Stimulated activated naive CD4-positive, alpha-beta T cell (primary cell): ENCODE measurements around the gene HEMK1.

Experiments used
- DNase-seq, 6 experiments: peaks; one replicate each; lab custom pipeline; 2025; lab: John Stamatoyannopoulos, UW

HEMK1 gene

DNA sequence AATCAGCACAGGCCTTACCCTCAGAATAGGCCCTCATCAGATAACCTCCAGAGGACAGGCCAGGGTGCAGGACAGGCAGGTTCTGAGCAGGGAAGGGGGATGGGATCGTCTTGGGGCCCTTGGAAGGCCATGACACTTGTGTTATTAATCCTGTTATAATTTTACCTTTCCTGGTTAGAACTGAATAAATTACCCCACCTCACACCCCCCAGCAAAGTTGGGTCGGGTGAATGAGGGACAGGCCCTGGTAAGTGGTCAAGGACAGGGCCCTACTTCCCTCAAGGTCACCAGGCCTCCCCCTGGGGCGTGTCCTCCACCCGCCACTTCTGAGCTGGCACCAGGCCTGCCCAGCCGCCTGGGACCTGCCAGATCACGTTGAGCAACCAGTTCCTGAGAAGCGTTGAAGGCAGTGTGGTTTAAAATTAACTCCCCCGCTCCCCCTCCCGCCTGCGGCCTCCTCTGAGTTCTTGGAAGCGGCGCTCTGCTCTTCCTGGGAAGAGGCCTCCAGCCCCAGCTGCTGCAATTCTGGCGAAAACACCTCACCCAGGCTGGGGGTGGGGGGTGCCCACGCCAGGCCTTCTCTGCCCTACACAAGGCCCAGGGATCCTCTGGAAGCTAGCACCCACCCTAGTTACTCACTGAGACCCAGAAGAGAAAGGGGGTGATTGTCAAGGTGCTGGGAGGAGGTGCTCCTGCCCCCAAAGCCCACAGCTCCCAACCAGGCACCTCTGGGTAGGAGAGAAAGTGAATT, 31.7 kb downstream of the HEMK1 start:
- peak; percentile 19 to 63 (median 56) for DNase-seq

DNA sequence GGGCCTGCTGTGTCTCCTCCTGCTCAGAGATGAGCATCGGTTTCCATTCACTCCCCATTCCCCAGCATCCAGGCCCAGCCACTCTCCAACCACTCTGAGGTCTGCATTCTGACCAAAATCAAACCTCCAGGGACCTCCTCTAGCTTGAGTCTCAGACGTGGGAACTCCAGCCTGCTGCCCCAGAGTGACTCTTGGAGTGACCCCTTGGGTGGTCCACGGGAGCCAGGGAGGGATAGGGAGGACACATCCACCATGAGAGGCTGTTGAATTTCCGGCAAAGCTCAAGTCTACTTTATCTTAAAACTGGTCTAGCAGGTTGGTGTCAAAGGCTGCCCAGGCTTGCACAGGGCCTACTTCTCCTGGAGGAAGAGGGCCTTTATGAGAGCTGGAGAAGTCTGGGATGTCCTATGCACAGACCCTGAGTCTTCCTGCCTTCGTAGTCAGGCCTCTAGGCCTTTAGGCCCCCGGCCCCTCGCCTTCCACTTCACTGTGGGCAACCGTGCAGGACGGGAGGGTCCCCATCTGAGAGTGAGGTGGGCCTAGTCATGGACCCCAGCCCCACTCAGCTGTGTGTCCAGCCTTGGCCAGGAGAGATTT, 33.4 kb downstream of the HEMK1 start:
- DNase-seq: no peak

DNA sequence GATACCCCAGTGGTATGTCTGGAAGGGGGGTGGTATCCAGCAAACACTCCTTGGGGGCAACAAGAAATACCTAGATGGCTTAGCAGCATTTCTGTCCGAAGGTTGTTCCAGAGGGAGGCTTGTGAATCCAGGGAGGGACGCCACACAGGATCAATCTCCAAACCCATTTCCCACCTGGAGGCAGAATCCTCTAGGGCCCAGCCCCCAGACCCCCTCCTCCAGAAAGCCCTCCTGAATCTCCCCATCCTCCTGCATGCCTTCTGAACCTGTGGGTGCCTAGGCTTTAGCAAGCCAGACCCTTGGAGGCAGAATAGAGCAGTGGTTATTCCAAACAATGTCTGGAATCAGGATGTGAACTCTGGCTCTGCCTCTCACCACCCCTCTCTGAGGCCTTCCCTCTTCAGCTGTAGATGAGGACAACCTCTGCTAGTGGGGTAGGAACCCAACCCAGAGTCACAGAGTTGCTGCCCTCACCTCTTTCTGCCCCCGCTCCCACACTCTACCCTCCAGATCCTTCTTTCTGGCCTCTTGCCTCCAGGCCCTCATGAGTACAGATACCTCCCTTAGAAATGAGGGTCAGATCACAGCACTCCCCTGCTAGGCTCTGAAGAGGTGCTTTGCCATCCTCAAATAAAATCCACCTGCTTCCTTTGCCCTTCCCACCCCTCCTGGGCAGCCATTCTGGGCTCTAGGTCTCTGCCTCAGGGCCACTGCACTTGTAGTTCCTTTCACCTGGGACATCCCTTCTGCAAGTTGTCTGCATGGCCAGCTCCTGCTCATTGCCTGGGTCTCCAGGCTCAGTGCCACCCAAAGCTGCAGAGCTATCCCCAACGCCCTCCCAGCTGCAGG, 34.2 kb downstream of the HEMK1 start:
- DNase-seq: no peak

DNA sequence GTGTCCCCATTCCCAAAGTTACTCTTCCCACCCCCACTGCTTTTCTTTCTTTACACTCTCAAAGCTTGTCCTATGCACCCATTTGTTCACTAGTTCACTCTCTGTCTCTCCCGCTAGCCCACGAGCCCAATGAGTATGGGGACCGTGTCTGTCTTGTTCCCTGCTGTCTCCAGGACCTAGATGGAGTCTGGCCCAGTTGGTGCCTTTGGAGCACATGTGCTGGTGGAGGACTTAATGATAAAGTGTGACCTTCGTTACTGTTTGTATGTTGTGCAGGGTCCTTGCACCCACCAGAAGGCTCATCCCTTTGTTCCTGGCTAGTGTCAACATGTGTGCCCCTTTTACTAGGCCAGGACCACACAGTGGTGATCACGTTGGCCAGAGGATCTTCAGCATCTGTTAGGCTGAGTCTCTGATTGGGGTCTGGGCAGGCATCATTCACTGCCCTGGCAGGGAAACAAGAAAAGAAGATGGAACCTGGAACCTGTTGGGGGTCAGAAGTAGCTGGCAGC, 34.8 kb downstream of the HEMK1 start:
- no peak for DNase-seq

DNA sequence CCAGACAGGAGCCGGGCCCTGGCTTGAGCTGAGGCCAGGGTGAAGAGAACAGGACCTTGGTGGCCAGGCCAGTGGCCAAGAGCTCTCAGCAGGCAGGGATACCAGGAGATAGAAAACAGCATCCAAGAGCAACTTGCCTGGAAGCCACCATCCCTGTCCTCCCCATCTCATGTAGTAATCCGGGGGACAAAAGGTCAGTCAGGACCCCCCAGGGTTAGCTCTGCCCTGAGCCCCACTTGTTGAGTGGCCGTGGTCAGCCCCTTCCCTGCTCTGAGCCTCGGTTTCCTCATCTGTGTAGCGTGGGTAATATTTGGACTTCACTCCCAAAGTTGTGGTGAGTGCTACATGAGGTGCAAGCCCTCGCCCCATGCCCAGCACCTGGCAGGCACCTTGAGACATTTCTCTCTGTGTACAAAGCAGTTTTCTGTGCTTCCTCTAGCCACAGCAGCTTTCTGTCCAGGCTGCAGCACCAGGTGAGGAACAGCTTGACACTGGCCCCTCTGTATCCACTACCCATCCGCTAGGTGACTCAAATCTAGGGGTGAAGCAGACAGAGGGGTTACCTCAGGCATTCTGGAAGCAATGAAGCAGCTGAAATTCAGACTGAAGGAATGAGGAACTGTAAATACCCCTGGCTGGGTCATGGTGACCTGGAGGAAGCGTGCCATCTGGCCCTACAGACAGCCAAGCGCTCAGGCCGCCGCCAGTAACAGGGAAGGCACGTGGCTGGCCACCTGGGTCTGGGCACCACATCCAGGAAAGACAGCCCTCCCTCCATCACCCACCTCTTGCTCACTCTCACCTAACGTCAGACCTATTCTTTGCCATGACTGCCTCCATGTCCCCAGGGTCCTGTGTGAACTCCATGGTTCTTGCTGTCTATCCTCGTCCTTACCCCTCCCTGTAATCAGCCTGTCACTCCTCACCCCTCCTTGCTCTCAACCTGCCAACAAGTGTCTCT, 35.6 kb downstream of the HEMK1 start:
- DNase-seq: no peak

DNA sequence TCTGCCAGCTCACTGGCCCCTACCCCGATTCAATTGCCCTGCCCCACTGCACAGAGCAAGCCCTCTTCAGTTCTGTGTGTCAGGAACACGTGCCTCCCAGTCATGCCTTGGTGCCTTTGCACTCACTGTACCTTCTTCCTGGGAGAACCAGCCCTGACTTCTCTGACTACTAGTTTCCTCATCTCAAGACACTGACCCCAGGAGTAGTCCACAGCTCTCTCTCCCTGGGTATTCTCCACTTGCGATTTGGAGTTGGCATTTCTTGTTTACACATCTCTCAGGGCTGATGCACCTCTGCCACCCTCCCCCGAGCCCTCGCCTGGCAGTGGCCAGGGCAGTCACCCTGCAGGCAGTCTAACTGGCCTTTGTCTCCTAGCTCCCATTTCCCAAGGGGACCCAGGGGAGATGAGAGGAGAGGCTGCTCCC, 36.6 kb downstream of the HEMK1 start:
- no peak for DNase-seq

DNA sequence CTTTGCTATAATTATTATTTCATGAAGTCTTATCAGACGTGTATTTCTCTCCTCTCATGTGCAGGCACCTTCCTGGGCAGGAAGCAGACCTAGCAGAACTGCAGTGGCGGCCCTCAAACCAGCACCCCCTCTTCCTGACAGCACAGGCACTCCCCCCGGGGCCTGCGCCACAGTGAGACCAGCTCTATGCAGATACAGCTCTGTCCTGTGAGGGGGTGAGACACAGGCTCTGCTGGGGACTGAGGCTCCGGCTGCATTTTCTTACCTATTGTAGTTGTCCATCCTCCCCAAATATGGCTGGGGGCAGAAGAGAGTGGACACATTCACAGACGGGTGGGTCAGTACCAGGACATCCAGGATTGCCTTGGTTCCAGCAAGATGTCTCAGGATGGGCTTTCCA, 37.3 kb downstream of the HEMK1 start:
- DNase-seq: peak in 1 of 6 experiments; percentile 21

DNA sequence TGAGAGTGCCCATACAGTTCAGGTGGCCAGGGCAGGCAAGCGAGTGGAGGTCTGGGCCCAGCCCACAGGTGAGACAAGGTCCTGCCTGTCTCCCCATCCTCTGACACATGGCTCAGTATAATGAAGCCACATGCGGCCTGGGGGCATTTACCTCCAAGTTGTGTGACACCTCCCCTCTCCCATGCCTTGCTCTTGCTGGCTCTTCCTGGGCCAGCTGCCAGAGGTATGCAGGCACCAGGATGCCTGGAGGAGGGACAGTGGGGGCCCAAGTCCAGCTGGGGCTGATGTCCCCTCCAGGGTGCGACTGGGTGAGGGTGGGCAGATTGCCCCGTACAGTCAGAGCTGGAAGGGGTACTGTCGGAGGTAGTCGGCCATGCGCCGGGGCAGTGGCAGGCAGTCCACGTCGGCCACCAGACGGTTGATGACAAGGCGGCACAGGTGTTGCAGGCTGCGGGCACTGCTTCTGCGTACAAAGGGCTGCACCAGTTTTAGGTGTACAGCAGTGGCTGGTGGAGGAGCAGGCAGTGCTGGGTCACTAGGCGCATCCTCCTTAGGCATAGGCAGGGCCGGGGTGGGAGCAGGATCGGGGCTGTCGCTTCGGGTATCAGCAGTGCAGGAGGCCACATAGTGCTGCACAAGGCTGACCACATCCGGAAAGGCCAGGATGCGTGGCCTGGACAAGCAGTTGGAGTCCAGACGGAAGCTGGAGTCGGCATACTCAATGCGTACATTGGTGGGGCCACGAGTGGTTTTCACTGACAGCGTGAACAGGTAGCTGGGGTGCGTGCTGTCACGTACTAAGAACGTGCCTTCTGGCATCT, 38.2 kb downstream of the HEMK1 start:
- no peak for DNase-seq

DNA sequence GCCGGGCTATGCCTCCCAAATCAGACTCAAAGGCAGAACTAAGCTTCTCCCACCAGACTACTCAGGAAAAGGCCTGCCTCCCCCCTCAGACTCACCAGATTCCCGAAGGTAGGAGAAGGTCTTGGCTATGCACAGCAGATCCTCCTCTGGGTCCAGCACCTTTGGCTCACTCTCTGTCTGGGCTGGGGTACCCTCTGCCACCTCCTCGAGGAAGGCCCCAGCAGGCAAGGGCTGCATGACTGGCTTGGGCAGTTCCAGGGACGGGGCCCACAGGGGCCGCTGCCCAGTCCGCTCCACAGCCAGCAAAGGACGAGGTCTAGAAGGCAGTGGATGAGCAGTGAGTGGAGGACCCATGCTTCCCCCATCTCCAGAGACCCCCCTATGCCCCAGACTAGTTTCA, 39.0 kb downstream of the HEMK1 start:
- no peak for DNase-seq

DNA sequence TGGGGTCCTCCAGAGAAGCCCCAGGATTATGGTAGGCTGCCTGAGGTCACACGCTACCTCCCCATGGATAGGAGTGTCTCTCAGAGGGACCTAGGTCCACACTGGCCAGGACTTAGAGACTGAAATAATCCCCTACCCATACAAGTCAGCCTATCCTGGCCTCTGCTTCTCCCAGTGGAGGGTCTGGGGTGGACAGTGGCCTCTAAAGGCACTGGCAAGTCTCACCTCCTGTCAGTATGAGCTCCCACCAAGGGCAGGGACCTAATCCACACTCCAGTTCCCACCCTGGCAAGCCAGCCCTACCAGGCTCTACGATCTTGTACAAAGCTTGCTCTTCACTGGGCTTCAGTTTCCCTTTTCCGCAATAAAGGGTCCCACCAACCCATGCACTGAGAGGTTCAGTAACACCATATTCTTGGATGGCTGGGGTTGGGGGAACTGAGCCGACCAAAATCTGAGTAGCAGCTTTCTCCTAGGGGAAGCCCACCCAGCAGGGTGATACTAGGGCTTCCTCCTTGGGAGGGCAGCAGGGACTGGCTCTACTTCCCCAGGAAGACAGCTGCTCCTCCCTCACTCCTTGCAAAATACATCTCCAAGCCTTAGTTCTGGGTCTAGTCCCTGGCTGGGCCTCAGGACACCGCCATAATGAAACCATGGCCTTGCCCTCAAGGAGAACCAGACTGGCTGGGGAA, 39.9 kb downstream of the HEMK1 start:
- no peak for DNase-seq

DNA sequence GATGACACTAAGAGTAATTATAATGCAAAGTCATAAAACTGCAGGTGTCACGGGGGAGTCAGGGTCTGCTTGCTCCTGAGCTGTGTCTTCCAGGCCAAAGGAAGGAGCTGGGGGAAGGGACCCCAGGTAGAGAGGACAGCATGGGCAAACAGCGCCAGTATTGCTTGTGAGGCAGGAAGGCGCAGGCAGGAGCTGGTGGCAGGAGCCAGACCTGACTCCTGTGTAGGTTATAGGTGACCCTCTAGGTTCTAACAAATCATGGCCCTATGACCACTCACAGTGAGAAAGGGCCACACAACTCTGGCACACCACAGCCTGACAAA, 40.4 kb downstream of the HEMK1 start:
- no peak for DNase-seq

DNA sequence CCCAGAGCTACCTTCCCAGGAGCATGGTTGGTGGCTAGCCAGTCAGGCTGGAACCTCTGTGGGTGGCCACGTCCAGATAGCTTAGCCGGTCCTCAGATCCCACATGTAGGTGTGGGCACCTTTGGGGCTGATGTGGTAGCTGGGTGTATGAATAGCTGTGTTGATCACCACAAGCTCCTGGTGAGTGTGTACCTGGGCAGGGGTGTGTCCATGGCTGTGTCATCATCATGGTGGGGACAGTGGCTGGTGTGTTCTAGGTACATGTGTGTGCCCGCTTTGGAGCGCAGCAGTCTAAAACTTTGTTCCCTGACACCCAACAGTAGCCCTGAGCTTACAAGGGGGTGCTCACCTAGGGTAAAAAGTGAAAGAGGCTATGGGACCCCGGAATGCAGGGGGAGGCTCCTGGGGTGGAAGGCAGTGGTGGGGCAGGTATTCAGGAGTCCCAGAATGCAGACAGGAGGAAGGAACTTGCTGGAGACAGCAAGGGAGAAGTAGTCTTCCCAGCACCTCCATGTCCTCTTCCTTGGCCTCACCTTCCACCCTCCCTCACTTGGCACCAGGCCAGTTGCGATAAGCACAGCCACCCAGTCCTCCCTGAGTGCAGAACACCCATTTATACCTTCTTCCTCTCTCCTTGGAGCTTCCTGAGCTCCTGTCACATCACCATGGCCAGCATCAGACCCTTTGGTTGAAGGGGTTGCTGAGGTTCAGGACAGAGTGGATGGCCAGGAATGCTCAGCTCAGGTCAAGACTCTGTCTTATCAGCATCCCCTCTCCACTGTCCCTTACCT, 41.1 kb downstream of the HEMK1 start:
- peak in 4 of 6 experiments; percentile 19 to 37 (median 28) for DNase-seq

DNA sequence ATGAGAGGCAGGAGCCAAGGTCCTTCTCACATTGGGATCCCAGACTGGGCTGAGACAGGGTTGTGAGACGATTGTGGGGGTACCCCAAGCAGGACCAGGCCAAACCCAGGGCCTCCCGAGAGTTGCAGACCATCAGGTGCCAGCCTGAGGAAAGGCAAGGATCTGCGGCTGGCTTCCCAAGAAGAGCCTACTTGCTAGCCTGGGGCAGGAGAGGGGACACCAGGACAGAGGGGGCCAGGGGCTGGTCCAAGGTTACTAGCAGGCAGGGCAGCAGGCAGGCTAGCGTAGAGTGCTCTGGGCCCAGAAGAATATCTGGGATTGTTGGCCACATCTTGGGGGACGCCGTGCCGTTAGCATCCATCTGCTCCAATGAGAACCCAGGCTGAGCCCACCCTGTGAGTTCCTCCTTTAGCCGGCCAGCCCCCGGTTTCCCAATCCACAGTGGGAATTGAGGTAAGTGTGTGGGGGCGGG, 41.7 kb downstream of the HEMK1 start:
- DNase-seq: no peak

DNA sequence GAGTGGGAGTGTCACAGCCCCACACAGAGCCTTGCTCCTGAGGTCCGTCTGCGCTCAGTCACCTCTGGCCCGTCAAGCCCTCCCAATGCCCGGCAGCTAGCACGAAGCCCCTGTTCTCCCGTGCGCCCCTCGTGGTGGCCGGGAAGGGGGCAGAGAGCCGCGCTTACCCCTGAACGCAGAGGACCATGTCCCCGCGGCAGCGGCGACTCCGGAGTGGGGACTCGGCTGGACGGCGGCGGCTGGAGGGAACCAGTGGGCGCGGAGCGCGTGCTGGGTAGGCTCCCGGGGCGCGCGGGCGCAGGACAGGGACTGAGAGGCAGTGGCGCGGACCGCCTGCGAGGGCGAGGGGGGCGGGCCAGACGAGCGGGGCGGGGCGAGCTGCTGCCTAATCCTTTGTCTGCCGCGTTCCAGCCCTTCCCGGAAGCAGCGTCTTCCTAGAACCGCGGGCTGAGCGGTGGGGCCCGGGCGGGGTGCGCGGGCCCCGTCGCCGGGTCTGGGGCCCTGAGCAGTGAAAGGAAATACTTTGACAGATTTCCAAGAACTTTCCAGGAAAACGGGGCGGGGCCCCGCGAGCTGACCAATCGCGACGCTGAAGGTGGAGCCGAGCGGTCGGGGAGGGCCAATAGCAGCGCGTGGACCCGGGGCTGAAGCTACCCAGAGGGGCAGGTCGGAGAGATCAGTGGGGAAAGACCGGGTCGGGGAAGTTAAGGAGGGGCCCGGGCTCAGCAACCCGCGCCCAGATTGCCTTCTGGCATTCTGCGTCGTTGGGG, 42.3 kb downstream of the HEMK1 start, which contains the start of gene CISH:
Gene CISH, minus strand, starts transcription at position 311 of the 770 bp plus-strand sequence. Its CDS starts 124 bp downstream, at position 187.
- peak; percentile 89 to 99 (median 94) for DNase-seq

DNA sequence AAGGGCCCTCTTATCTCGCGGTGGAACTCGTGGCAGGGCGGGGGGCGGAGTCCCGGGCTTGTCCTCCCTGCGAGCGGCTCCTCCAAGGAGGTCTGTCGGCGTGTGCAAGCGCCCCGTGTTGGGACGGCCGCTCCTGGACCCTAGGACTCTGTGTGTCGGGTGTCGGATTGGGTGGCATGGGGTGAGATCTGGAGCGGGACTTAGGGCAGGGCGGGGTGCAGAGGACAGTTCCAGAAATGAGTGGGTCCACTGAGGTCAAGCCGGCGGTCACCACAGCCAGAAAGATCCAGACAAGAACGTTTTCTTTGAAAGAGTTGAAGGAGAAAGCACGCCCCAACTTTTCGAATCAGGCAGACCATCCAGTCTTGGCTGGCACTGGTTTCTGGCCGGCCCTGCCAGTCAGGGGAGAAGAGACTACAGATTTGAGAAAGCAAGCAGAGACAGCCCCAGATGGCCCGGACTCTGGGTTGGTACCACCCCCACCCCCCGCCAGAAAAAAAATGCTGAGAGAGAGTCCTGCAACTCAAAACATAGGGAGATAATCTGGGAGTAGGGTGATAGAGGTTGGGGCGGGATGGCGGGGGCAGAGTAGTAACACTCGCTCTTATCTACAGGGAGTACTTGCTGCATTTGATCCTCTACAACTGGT, 43.0 kb downstream of the HEMK1 start:
- peak in 4 of 6 experiments; percentile 38 to 57 (median 48) for DNase-seq

DNA sequence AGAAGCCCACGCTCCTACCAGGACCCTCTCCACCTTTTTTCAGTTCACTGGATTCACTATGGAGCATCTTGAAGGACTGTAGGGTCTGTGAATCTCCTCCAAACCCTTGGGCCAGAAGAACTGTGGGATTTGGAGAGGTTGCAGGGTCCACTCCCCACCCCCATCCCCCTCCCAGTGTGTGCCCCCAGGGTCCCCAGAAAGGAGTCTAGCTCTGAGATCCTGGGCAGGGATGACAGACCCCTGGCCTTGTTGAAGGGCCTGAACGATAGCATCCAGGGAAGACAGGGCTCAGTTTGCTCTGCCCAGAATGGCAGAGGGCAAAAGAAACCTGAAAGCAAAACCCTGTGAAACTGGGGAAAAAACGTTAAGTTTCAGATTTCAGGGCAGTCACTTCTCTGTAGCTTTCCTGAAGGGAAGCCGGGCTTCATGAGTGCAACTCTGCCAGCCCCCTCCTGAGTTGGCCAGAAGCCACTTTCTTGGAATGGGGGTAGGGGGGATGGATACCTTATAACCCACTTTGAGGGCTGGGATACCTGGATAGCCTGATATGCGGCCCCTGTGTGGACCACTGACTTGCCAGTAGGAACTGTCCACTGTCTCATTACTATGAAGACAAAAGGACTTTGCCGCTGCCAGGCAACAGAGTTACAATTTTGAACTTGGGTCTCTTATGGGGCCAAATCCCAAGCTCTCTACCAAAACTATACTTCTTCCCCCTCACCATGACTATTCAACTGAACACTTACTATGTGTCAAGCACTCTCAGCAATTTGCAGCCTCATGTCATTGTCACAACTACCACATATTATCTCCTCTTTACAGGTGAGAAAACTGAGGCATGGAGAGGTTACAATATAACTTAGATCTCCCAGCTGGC, 43.9 kb downstream of the HEMK1 start:
- DNase-seq: no peak

DNA sequence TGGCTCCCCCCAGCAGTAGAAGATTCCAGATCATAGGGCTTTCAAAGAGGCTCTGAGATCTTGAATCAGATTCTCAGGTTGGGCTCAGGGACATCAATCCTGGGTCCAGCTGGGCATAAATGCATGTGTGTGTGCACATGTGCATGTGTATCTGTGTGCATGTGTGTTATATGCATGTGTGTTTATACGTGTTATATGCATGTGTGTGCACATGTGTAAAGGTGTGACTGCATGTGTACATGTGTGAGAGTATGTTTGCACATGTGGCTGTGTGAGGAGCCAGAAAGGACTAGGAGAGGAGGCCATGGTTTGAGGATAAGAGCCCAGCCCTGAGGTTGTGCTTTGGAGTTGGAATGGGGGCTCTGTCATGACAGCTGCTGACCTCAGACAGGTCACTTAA, 45.9 kb downstream of the HEMK1 start:
- DNase-seq: no peak
